ENCODE results near the gene PAX5. TPM values are rescaled to one million over a fixed set of nuclear protein-coding genes. Genes with fewer than 3 reads are reported as not detected.
A peak's percentile ranks its signal among the peaks of the same experiment; 100 is the strongest.

PAX5 gene
- total RNA-seq, 1 experiment from 2014 or later: 0.39 TPM

- Mint-ChIP-seq H3K27me3 (ENCODE audit: low read depth) (peaks cover 6% of the 10 kb centered on the region), H3K4me1 (peaks cover 9 to 43% of the 10 kb centered on the region in 2 experiments), H3K9me3 (no peaks in the 10 kb centered on the region; a peak in 1 of 5 replicates), H3K36me3 (ENCODE audit: insufficient read depth in 1 of 3, low read depth in 3 of 3) (no peaks in the 10 kb centered on the region), H3K27ac (no peak overlapping the region), H3K4me3 (no peak overlapping the region)
- Histone ChIP-seq H3K14ac (ENCODE audit: insufficient read depth, low read length) (no peak overlapping the region), H3K79me2 (ENCODE audit: insufficient read depth, low read length) (no peaks in the 10 kb centered on the region), H3K27ac (ENCODE audit: insufficient read length, low read depth, low read length) (no peak overlapping the region), H3K4me2 (ENCODE audit: insufficient read depth, insufficient read length, low read length) (no peak overlapping the region), H4K91ac (ENCODE audit: insufficient read length, low read depth, low read length) (no peak overlapping the region), H2BK12ac (ENCODE audit: insufficient read length, low read depth, low read length) (no peak overlapping the region), H2BK15ac (ENCODE audit: low read depth, low read length) (no peak overlapping the region), H2BK120ac (ENCODE audit: low read depth, low read length, poor library complexity, severe bottlenecking) (no peak overlapping the region), H3K56ac (ENCODE audit: insufficient read length, low read depth, low read length) (no peak overlapping the region), H2AFZ (ENCODE audit: low read length) (no peak overlapping the region), H3K18ac (ENCODE audit: insufficient read length, low read depth, low read length) (no peak overlapping the region), H3K27me3 (ENCODE audit: insufficient read depth, low read length) (no peaks in the 10 kb centered on the region), H3K4me1 (ENCODE audit: insufficient read depth, low read length) (no peaks in the 10 kb centered on the region), H3K4ac (ENCODE audit: low read depth, low read length) (no peak overlapping the region), H2BK5ac (ENCODE audit: insufficient read length, low read length) (no peak overlapping the region), H4K8ac (replicated peaks; ENCODE audit: insufficient read length, low read depth, low read length) (no peak overlapping the region), H4K20me1 (ENCODE audit: control insufficient read depth, insufficient read depth, insufficient read length) (no peaks in the 10 kb centered on the region), H3K9ac (ENCODE audit: extremely low read depth, insufficient read length, low read length) (no peak overlapping the region), H3T11ph (ENCODE audit: low read length) (no peak overlapping the region), H2AK5ac (ENCODE audit: insufficient read length, low read length) (no peak overlapping the region), H2BK20ac (ENCODE audit: low read depth, low read length, poor library complexity, severe bottlenecking) (no peak overlapping the region), H3K9me3 (ENCODE audit: control insufficient read depth, low read depth, low read length) (no peaks in the 10 kb centered on the region), H4K5ac (ENCODE audit: insufficient read length, low read depth, low read length) (no peak overlapping the region), H3K79me1 (ENCODE audit: insufficient read depth, low read depth, low read length, poor library complexity, severe bottlenecking) (no peaks in the 10 kb centered on the region), H3K23ac (ENCODE audit: insufficient read length, low read depth, low read length) (no peak overlapping the region), H3K23me2 (ENCODE audit: insufficient read length, low read depth, low read length, poor library complexity, severe bottlenecking) (no peaks in the 10 kb centered on the region)
- peak; percentile 15 for DNase-seq
- TF ChIP-seq CTCF (conservative IDR thresholded peaks at IDR 0.05): no peak
- no CpG with 5 or more reads among the region's 7 CpGs for WGBS (ENCODE audit: extremely low coverage, insufficient read length, low lambda C conversion rate)
Measured at GRCh38 chr9:36901528-36901927, 132.5 kb downstream of the PAX5 start.
